Lung (tissue), 12 donors: ENCODE data around the gene C4A. TPM values are rescaled to one million over a fixed set of nuclear protein-coding genes. Genes with fewer than 3 reads are reported as not detected.
A peak's percentile ranks its signal among the peaks of the same experiment; 100 is the strongest.

Source experiments
- ATAC-seq: fragments of 200-7000 bp; cut with Tn5 transposase; one replicate; pipeline ENCODE4 v1.9.1; 2020; ENCODE audit warnings: moderate number of reproducible peaks; ENCODE audit not compliant: insufficient read depth, low FRiP score
- DNase-seq, 3 donors: peaks; one replicate each; pipeline ENCODE4 v3.0.0-alpha.2; 2013 to 2017
- H3K27ac ChIP-seq, 2 donors: one replicate each; pipeline ENCODE4 v1.5.1; 2013; ENCODE audit warnings: mild to moderate bottlenecking in 2 of 2, moderate library complexity in 2 of 2, control low read depth in 1 of 2, inconsistent platforms in 1 of 2, low read depth in 1 of 2, low read length in 1 of 2
- H3K27me3 ChIP-seq, 3 donors: one replicate each; pipeline ENCODE4 v1.5.1; 2013; ENCODE audit warnings: low read length in 2 of 3; ENCODE audit not compliant: control insufficient read depth in 3 of 3, insufficient read depth in 3 of 3
- H3K36me3 ChIP-seq, 4 donors: one replicate each; pipeline ENCODE4 v1.5.1; 2013; ENCODE audit warnings: low read length in 4 of 4, mild to moderate bottlenecking in 1 of 4, moderate library complexity in 1 of 4; ENCODE audit not compliant: control insufficient read depth in 4 of 4, insufficient read depth in 4 of 4
- H3K4me1 ChIP-seq, 5 donors: one replicate each; pipeline ENCODE4 v1.5.1; 2013; ENCODE audit warnings: low read length in 5 of 5, mild to moderate bottlenecking in 2 of 5, moderate library complexity in 1 of 5; ENCODE audit not compliant: control insufficient read depth in 5 of 5, insufficient read depth in 5 of 5
- H3K4me3 ChIP-seq: one replicate; pipeline ENCODE4 v1.5.1; 2013; ENCODE audit warnings: mild to moderate bottlenecking, control low read depth, moderate library complexity
- H3K9ac ChIP-seq, 2 donors: one replicate each; pipeline ENCODE4 v1.5.1; 2013; ENCODE audit warnings: low read length in 2 of 2, control low read depth in 1 of 2; ENCODE audit not compliant: insufficient read depth in 1 of 2
- H3K9me3 ChIP-seq, 4 donors: one replicate each; pipeline ENCODE4 v1.5.1; 2013; ENCODE audit warnings: low read length in 3 of 4, mild to moderate bottlenecking in 1 of 4, moderate library complexity in 1 of 4; ENCODE audit not compliant: control insufficient read depth in 4 of 4, insufficient read depth in 3 of 4
- CTCF ChIP-seq: IDR thresholded peaks from 2 replicates; pipeline ENCODE4 v1.5.1; 2012; ENCODE audit warnings: mild to moderate bottlenecking; ENCODE audit errors: control extremely low read depth, extremely low read depth
- WGBS, 2 donors: extraction: QIAGEN DNeasy Blood & Tissue Kit; methylation state at CpG; one replicate each; pipeline ENCODE4 v1.1.7; 2013; 5-methylcytosine and 5-hydroxymethylcytosine counted together
- polyA plus RNA-seq, 2 donors: library from polyadenylated mRNA; stranded (reverse); fragments of 200-250 nt; gene quantifications; one replicate each; pipeline ENCODE4 v1.2.1, GENCODE V29; 2013
- total RNA-seq, 2 donors: library from RNA; depleted of rRNA in 1 of 2; stranded (reverse); fragments of >200 nt in 1 of 2; gene quantifications; one replicate each; pipeline ENCODE4 v1.2.1, GENCODE V29; 2014 to 2021
- donor health status: control.
- donor health status: control.
- donor health status: Bipolar disorder and iron deficiency.
- donor health status: healthy.
- donor health status: DM: yes; HTN: yes; CAD: no.

Gene C4A
- total and polyA plus RNA-seq, 4 donors, result 48.3 to 284 (median 133) TPM

- ATAC-seq (no peak), DNase-seq (no peak)
- Histone ChIP-seq H3K4me1 (peaks cover 4 to 16% (median 7%) of the 10 kb centered on the region in 5 donors), H3K9ac (no peak overlapping the region), H3K36me3 (peaks cover 16 to 39% (median 31%) of the 10 kb centered on the region in 4 donors), H3K9me3 (no peaks in the 10 kb centered on the region), H3K27ac (no peak overlapping the region), H3K4me3 (no peak overlapping the region), H3K27me3 (no peaks in the 10 kb centered on the region)
- no peak for TF ChIP-seq CTCF
- 98% methylated on average over 28 of the region's 28 CpGs for WGBS, 2 donors
Observed at GRCh38 chr6:31954511-31954910, 27.3 kb upstream of the C4A start.

GRCh38 chr6:31956796-31957195, 25.1 kb upstream of the C4A start:
- no peak for ATAC-seq

GRCh38 chr6:31958412-31958740, 23.5 kb upstream of the C4A start:
- no peak for DNase-seq
- peaks cover 20 to 48% (median 25%) of the 10 kb centered on the region in 4 donors for H3K36me3 ChIP-seq
- peak overlapping the region; percentile 94 to 98 for H3K9ac ChIP-seq
- H3K27ac ChIP-seq, result peak overlapping the region; percentile 79 to 94
- peak overlapping the region; percentile 82 for H3K4me3 ChIP-seq
- 7 to 13% methylated on average over 11 of the region's 11 CpGs for WGBS, 2 donors
- H3K4me1 ChIP-seq, result peaks cover 4 to 19% (median 9%) of the 10 kb centered on the region in 5 donors
- H3K27me3 ChIP-seq, result no peaks in the 10 kb centered on the region
- ATAC-seq, result no peak
- TF ChIP-seq CTCF, result no peak
- no peaks in the 10 kb centered on the region for H3K9me3 ChIP-seq

More at GRCh38 chr6:31956796-31957195, 25.1 kb upstream of the C4A start:
- Histone ChIP-seq H3K9ac (no peak overlapping the region), H3K36me3 (peaks cover 16 to 39% (median 35%) of the 10 kb centered on the region in 4 donors), H3K27me3 (no peaks in the 10 kb centered on the region), H3K4me1 (peaks cover 4 to 19% (median 9%) of the 10 kb centered on the region in 5 donors), H3K27ac (no peak overlapping the region), H3K9me3 (no peaks in the 10 kb centered on the region), H3K4me3 (no peak overlapping the region)
- 63% methylated on average over 3 of the region's 3 CpGs for WGBS, 2 donors
- no peak for TF ChIP-seq CTCF
- DNase-seq, result no peak
